Embryonic facial prominence (tissue), 1 donor: ENCODE measurements around the gene MAPKAP1.
"Not testable (repeated sequence)": the region's sequence is repeated elsewhere in the genome, so short reads cannot be mapped to it uniquely, and the experiment has no call there.

Experiments
- DNase-seq: peaks from one replicate; pipeline ENCODE4 v3.0.0-alpha.2; 2016; ENCODE audit errors: extremely low spot score

MAPKAP1 gene

GRCh38 chr9:125566051-125566450 lies 141.0 kb downstream of the MAPKAP1 start:
- DNase-seq: not testable (repeated sequence)

GRCh38 chr9:125565126-125565525 lies 141.9 kb downstream of the MAPKAP1 start:
- no peak for DNase-seq

GRCh38 chr9:125564631-125565030 lies 142.4 kb downstream of the MAPKAP1 start:
- DNase-seq: no peak

- DNase-seq: no peak
Observed at GRCh38 chr9:125561509-125562148, 145.4 kb downstream of the MAPKAP1 start.

- DNase-seq: no peak
Observed at GRCh38 chr9:125559894-125560293, 147.1 kb downstream of the MAPKAP1 start.

GRCh38 chr9:125559194-125559593 lies 147.8 kb downstream of the MAPKAP1 start:
- no peak for DNase-seq

GRCh38 chr9:125558453-125559092 lies 148.4 kb downstream of the MAPKAP1 start:
- peak; percentile 26 for DNase-seq

- no peak for DNase-seq
Observed at GRCh38 chr9:125556046-125556721, 150.8 kb downstream of the MAPKAP1 start.

- no peak for DNase-seq
Observed at GRCh38 chr9:125554726-125555125, 152.3 kb downstream of the MAPKAP1 start.

- DNase-seq: no peak
Observed at GRCh38 chr9:125551781-125552180, 155.2 kb downstream of the MAPKAP1 start.

GRCh38 chr9:125549891-125550885 lies 156.8 kb downstream of the MAPKAP1 start:
- peak; percentile 27 for DNase-seq

GRCh38 chr9:125549465-125549871 lies 157.5 kb downstream of the MAPKAP1 start:
- peak; percentile 69 for DNase-seq

- DNase-seq: no peak
Observed at GRCh38 chr9:125549039-125549438, 158.0 kb downstream of the MAPKAP1 start.

GRCh38 chr9:125548141-125548540 lies 158.9 kb downstream of the MAPKAP1 start:
- DNase-seq: no peak

- DNase-seq: no peak
Observed at GRCh38 chr9:125547368-125547767, 159.6 kb downstream of the MAPKAP1 start.

GRCh38 chr9:125545845-125546244 lies 161.2 kb downstream of the MAPKAP1 start:
- no peak for DNase-seq

- DNase-seq: peak; percentile 90
Observed at GRCh38 chr9:125544988-125545651, 161.9 kb downstream of the MAPKAP1 start.

GRCh38 chr9:125544484-125544883 lies 162.5 kb downstream of the MAPKAP1 start:
- no peak for DNase-seq

GRCh38 chr9:125541840-125542243 lies 165.2 kb downstream of the MAPKAP1 start:
- no peak for DNase-seq

- no peak for DNase-seq
Observed at GRCh38 chr9:125540497-125540896, 166.5 kb downstream of the MAPKAP1 start.

GRCh38 chr9:125538092-125538473 lies 168.9 kb downstream of the MAPKAP1 start:
- peak; percentile 43 for DNase-seq
